ENCODE data around the gene KDM1B.

Gene KDM1B

GRCh38 chr6:18155150-18155863 is at the start of gene KDM1B:
Gene KDM1B (plus strand): TSS chr6:18155422. CDS start chr6:18159896, 4,474 bp downstream.
- peak; percentile 89 to 100 (median 98) for DNase-seq

- DNase-seq = no peak
These were observed 48.2 kb upstream of the KDM1B start for GRCh38 chr6:18107061-18107460.

- no peak for DNase-seq
These were observed 45.1 kb upstream of the KDM1B start for GRCh38 chr6:18110162-18110561.

GRCh38 chr6:18115356-18115755 is 39.9 kb upstream of the KDM1B start:
- DNase-seq = no peak

GRCh38 chr6:18117136-18117535 is 38.1 kb upstream of the KDM1B start:
- no peak for DNase-seq

- DNase-seq = no peak
These were observed 36.9 kb upstream of the KDM1B start for GRCh38 chr6:18118330-18118729.

GRCh38 chr6:18119236-18119635 is 36.0 kb upstream of the KDM1B start:
- no peak for DNase-seq

- no peak for DNase-seq
These were observed 33.6 kb upstream of the KDM1B start for GRCh38 chr6:18121580-18122127.

- peak; percentile 18 to 92 (median 74) for DNase-seq
These were observed 32.8 kb upstream of the KDM1B start, which contains the start of gene NHLRC1 for GRCh38 chr6:18122128-18123093. Gene NHLRC1 (minus strand): TSS chr6:18122677. CDS start chr6:18122606, 71 bp downstream.

- no peak for DNase-seq
These were observed 29.1 kb upstream of the KDM1B start for GRCh38 chr6:18126121-18126520.

- DNase-seq = no peak
These were observed 22.9 kb upstream of the KDM1B start for GRCh38 chr6:18132346-18132745.

- no peak for DNase-seq
These were observed 20.1 kb upstream of the KDM1B start for GRCh38 chr6:18135171-18135570.

- DNase-seq = no peak
These were observed 19.0 kb upstream of the KDM1B start for GRCh38 chr6:18136260-18136659.

GRCh38 chr6:18138906-18139305 is 16.3 kb upstream of the KDM1B start:
- DNase-seq = no peak

- DNase-seq = no peak
These were observed 15.1 kb upstream of the KDM1B start for GRCh38 chr6:18139935-18140621.

- no peak for DNase-seq
These were observed 13.2 kb upstream of the KDM1B start for GRCh38 chr6:18141805-18142590.

GRCh38 chr6:18142591-18142861 is 12.7 kb upstream of the KDM1B start:
- DNase-seq = no peak

GRCh38 chr6:18147160-18147559 is 8.1 kb upstream of the KDM1B start:
- DNase-seq = no peak

- no peak for DNase-seq
These were observed 7.6 kb upstream of the KDM1B start for GRCh38 chr6:18147616-18148015.

- DNase-seq = no peak
These were observed 6.8 kb upstream of the KDM1B start for GRCh38 chr6:18148304-18149025.

All from amygdala (tissue), 56 donors.